ENCODE results near the gene TFF2. TPM values are rescaled to one million over a fixed set of nuclear protein-coding genes. Genes with fewer than 3 reads are reported as not detected.
A peak's percentile ranks its signal among the peaks of the same experiment; 100 is the strongest.

TFF2 gene
- polyA plus RNA-seq, 3 donors = not detected

DNA sequence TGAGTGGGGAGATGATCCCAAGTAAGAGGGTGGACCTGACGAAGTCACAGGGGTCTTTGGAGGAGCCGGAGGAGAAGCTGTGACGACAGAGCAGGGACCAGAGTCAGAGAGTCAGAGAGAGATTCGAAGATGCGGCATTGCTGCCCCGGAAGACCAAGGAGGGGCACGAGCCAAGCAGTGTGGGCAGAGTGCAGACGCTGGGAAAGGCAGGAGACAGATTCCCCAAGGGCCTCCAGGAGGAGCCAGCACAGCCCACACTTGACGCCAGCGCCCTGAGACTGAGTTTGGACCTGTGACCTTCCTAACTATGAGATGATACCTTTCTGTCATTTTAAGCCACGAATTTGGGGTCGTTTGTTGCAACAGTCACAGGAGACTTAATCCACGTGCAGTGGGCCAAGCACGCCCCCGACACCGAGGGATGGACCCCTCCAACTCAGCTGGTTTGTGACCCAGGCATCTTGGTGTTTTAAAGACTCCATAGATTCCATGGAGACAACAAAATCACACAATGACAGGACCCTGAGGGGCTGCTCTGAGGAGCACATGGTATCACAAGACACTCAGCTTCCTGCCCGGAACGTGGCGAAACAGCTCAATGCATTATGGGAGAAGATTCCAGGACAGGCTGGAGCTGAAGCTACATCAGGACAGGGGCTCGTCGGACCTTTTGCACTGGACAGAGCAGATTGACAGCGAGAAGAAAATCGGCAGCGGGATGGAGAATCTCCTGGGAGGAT is 26.6 kb upstream of the TFF2 start:
- H3K9me3 ChIP-seq (replicated peaks in 1 of 2; ENCODE audit: control insufficient read depth in 1 of 2, insufficient read depth in 1 of 2, low read length in 2 of 2) = peaks cover 9 to 13% of the 10 kb centered on the region in 2 donors
- no peak overlapping the region for H3K27ac ChIP-seq (ENCODE audit: low read depth in 1 of 2, low read length in 2 of 2)
- Mint-ChIP-seq H3K36me3 (no peaks in the 10 kb centered on the region), H3K4me1 (peaks cover 8% of the 10 kb centered on the region), H3K27me3 (ENCODE audit: low read depth in 3 of 3) (peaks cover 3 to 7% (median 6%) of the 10 kb centered on the region in 3 donors), H3K27ac (peak overlapping the region in 2 of 7 donors; percentile 4 to 58), H3K9me3 (peaks cover 7 to 12% (median 10%) of the 10 kb centered on the region in 7 donors), H3K4me3 (no peak overlapping the region)
- 85% methylated on average over 22 of the region's 24 CpGs for WGBS (ENCODE audit: insufficient coverage)
- DNase-seq = no peak
- H4K20me1 ChIP-seq (ENCODE audit: insufficient read depth, low read length) = no peaks in the 10 kb centered on the region
- H3K9ac ChIP-seq (ENCODE audit: insufficient read depth, low read length, poor library complexity, severe bottlenecking) = no peak overlapping the region
- no peak overlapping the region for H3K4me3 ChIP-seq (replicated peaks in 1 of 3; ENCODE audit: low read depth in 2 of 3, low read length in 3 of 3)
- no peaks in the 10 kb centered on the region for H3K27me3 ChIP-seq (ENCODE audit: control insufficient read depth in 2 of 2, insufficient read depth in 2 of 2, low read length in 2 of 2)
- no peak overlapping the region for H2AFZ ChIP-seq (ENCODE audit: insufficient read depth, low read depth, low read length, poor library complexity, severe bottlenecking)
- no peaks in the 10 kb centered on the region for H3K36me3 ChIP-seq (replicated peaks in 1 of 2; ENCODE audit: control insufficient read depth in 1 of 2, insufficient read depth in 2 of 2, low read length in 2 of 2)
- intact Hi-C loops (cut with micrococcal nuclease) = no loop called here
- no peak for TF ChIP-seq CTCF (IDR thresholded peaks at IDR 0.05)
- no peaks in the 10 kb centered on the region for H3K79me2 ChIP-seq (ENCODE audit: insufficient read depth, low read length)
- H3K4me2 ChIP-seq (replicated peaks; ENCODE audit: extremely low read depth, low read length, poor library complexity, severe bottlenecking) = no peak overlapping the region
- no peaks in the 10 kb centered on the region for H3K4me1 ChIP-seq (ENCODE audit: control insufficient read depth in 1 of 2, insufficient read depth in 2 of 2, low read length in 2 of 2)

GRCh38 chr21:42376338-42376982 is 25.7 kb upstream of the TFF2 start:
- Histone ChIP-seq H3K79me2 (ENCODE audit: insufficient read depth, low read length) (no peaks in the 10 kb centered on the region), H3K27ac (ENCODE audit: low read depth in 1 of 2, low read length in 2 of 2) (no peak overlapping the region), H3K4me3 (replicated peaks in 1 of 3; ENCODE audit: low read depth in 2 of 3, low read length in 3 of 3) (no peak overlapping the region), H3K36me3 (replicated peaks in 1 of 2; ENCODE audit: control insufficient read depth in 1 of 2, insufficient read depth in 2 of 2, low read length in 2 of 2) (no peaks in the 10 kb centered on the region), H3K27me3 (ENCODE audit: control insufficient read depth in 2 of 2, insufficient read depth in 2 of 2, low read length in 2 of 2) (no peaks in the 10 kb centered on the region), H3K9me3 (replicated peaks in 1 of 2; ENCODE audit: control insufficient read depth in 1 of 2, insufficient read depth in 1 of 2, low read length in 2 of 2) (peaks cover under 1 to 4% of the 10 kb centered on the region in 2 donors), H3K9ac (ENCODE audit: insufficient read depth, low read length, poor library complexity, severe bottlenecking) (no peak overlapping the region), H2AFZ (ENCODE audit: insufficient read depth, low read depth, low read length, poor library complexity, severe bottlenecking) (no peak overlapping the region), H4K20me1 (ENCODE audit: insufficient read depth, low read length) (no peaks in the 10 kb centered on the region), H3K4me2 (replicated peaks; ENCODE audit: extremely low read depth, low read length, poor library complexity, severe bottlenecking) (no peak overlapping the region), H3K4me1 (ENCODE audit: control insufficient read depth in 1 of 2, insufficient read depth in 2 of 2, low read length in 2 of 2) (no peaks in the 10 kb centered on the region)
- Mint-ChIP-seq H3K4me1 (peaks cover 6% of the 10 kb centered on the region), H3K36me3 (no peaks in the 10 kb centered on the region), H3K27ac (no peak overlapping the region), H3K4me3 (no peak overlapping the region), H3K27me3 (ENCODE audit: low read depth in 3 of 3) (peaks cover 3 to 8% (median 7%) of the 10 kb centered on the region in 3 donors), H3K9me3 (peaks cover under 1 to 2% (median 2%) of the 10 kb centered on the region in 7 donors)
- peak; percentile 48 for TF ChIP-seq CTCF (IDR thresholded peaks at IDR 0.05)
- 80% methylated on average over 27 of the region's 32 CpGs for WGBS (ENCODE audit: insufficient coverage)
- intact Hi-C loops (cut with micrococcal nuclease) = no loop called here
- DNase-seq = no peak

All from CD14-positive monocyte (primary cell).